ENCODE measurements around the gene ETV5. TPM values are rescaled to one million over a fixed set of nuclear protein-coding genes. Genes with fewer than 3 reads are reported as not detected.

ETV5 gene
- total and polyA plus RNA-seq, 2 donors (not counting 3 experiments of a cell fraction or from before 2014, with no cell fraction given) = 8.8 to 40.9 TPM

DNA sequence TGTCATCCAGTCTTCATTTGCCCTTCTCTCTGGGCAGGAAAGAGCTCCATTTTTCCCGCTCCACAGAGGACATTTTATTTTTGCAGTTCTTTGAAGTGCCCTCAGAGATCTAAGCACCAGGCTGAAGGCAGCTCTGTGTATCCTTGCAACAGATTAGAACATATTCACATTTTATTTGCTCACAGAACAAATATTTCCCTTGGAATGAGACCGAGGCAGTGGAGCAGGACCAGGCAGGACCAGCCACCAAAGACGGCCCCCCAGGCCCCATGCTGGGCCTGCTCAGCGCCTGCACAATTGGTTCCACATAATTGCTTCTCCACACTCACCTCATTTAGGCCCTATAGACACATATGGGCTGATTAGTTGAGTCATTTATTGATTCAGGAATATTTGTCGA, 15.7 kb upstream of the ETV5 start:
- POLR2A ChIA-PET = no interaction called here

More for the DNA sequence above, 15.7 kb upstream of the ETV5 start:
- dilution Hi-C loops (cut with MboI; ENCODE audit: extremely low pct_ligation_motif_present, low sequenced_read_pairs) = no loop called here
- FAIRE-seq (no peak), DNase-seq (ENCODE audit: low read depth, low spot score) (no peak)
- Histone ChIP-seq H2AFZ (ENCODE audit: low read depth, low read length) (no peak overlapping the region), H3K4me1 (ENCODE audit: control insufficient read depth, extremely low read depth, insufficient read depth, low read length) (no peaks in the 10 kb centered on the region), H4K20me1 (replicated peaks; ENCODE audit: control insufficient read depth, extremely low read depth, insufficient read depth, low read length) (no peaks in the 10 kb centered on the region), H3K27me3 (ENCODE audit: control insufficient read depth in 2 of 2, insufficient read depth in 2 of 2, low read length in 2 of 2) (peaks cover 10 to 11% of the 10 kb centered on the region in 2 experiments), H3K4me2 (ENCODE audit: insufficient read depth, low read length) (no peak overlapping the region), H3K9ac (replicated peaks; ENCODE audit: extremely low read depth, insufficient read depth, low read length) (no peak overlapping the region), H3K4me3 (replicated peaks in 1 of 3; ENCODE audit: insufficient read depth in 1 of 3, low read depth in 1 of 3, low read length in 3 of 3) (no peak overlapping the region), H3K9me3 (replicated peaks; ENCODE audit: control insufficient read depth, insufficient read depth, low read length) (no peaks in the 10 kb centered on the region), H3K36me3 (ENCODE audit: control insufficient read depth in 2 of 2, extremely low read depth in 1 of 2, insufficient read depth in 2 of 2, low read length in 2 of 2) (no peaks in the 10 kb centered on the region), H3K27ac (ENCODE audit: insufficient read depth, low read depth, low read length) (no peak overlapping the region), H3K9me1 (replicated peaks; ENCODE audit: control insufficient read depth, extremely low read depth, insufficient read depth, low read length) (no peaks in the 10 kb centered on the region), H3K79me2 (ENCODE audit: control insufficient read depth, insufficient read depth, low read length) (no peaks in the 10 kb centered on the region)
- TF ChIP-seq GATA2 (IDR thresholded peaks at IDR 0.05; ENCODE audit: insufficient read depth, insufficient read length, low read depth, low read length) (no peak), EZH2 (IDR thresholded peaks at IDR 0.05; ENCODE audit: borderline replicate concordance, low read depth, low read length, severe bottlenecking) (no peak), POLR2AphosphoS5 (IDR thresholded peaks at IDR 0.05; ENCODE audit: insufficient read depth, low read depth, low read length) (no peak), MYC (IDR thresholded peaks at IDR 0.05; ENCODE audit: low read depth, low read length) (no peak), FOS (IDR thresholded peaks at IDR 0.05; ENCODE audit: borderline replicate concordance, insufficient read depth, low read length) (no peak), POLR2A (IDR thresholded peaks at IDR 0.05; ENCODE audit: low read depth, low read length) (no peak), JUN (IDR thresholded peaks at IDR 0.05; ENCODE audit: borderline replicate concordance, insufficient read depth, insufficient read length, low read depth) (no peak)
- TF ChIP-seq, protein P1, sequence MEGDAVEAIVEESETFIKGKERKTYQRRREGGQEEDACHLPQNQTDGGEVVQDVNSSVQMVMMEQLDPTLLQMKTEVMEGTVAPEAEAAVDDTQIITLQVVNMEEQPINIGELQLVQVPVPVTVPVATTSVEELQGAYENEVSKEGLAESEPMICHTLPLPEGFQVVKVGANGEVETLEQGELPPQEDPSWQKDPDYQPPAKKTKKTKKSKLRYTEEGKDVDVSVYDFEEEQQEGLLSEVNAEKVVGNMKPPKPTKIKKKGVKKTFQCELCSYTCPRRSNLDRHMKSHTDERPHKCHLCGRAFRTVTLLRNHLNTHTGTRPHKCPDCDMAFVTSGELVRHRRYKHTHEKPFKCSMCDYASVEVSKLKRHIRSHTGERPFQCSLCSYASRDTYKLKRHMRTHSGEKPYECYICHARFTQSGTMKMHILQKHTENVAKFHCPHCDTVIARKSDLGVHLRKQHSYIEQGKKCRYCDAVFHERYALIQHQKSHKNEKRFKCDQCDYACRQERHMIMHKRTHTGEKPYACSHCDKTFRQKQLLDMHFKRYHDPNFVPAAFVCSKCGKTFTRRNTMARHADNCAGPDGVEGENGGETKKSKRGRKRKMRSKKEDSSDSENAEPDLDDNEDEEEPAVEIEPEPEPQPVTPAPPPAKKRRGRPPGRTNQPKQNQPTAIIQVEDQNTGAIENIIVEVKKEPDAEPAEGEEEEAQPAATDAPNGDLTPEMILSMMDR (IDR thresholded peaks at IDR 0.05; ENCODE audit: extremely low read depth in 1 of 2, insufficient read depth in 1 of 2, low read depth in 1 of 2, low read length in 2 of 2) = no peak
- TF ChIP-seq, protein P2, sequence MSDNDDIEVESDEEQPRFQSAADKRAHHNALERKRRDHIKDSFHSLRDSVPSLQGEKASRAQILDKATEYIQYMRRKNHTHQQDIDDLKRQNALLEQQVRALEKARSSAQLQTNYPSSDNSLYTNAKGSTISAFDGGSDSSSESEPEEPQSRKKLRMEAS (IDR thresholded peaks at IDR 0.05; ENCODE audit: insufficient read depth, insufficient read length) = no peak
- CTCF ChIA-PET = no interaction called here
- intact Hi-C loops (cut with micrococcal nuclease) = no loop called here
- BruUV-seq (replicated peaks) = no TSS peak
